H9 (cell line): ENCODE measurements around the gene MYL6B. TPM values are rescaled to one million over a fixed set of nuclear protein-coding genes. Genes with fewer than 3 reads are reported as not detected.

Source experiments
- DNase-seq: peaks from one replicate; pipeline ENCODE4 v3.0.0-alpha.2; 2017
- H2AFZ ChIP-seq: one replicate; pipeline ENCODE4 v1.6.1; 2013; ENCODE audit warnings: mild to moderate bottlenecking, low read length, control low read depth, moderate library complexity
- H2AK5ac ChIP-seq: 2 replicates; pipeline ENCODE4 v1.6.1; 2013; ENCODE audit warnings: low read length, control low read depth, mixed read lengths; ENCODE audit not compliant: insufficient read length
- H2BK120ac ChIP-seq: one replicate; pipeline ENCODE4 v1.6.1; 2013; ENCODE audit warnings: low read depth, mild to moderate bottlenecking, low read length, control low read depth, inconsistent platforms; ENCODE audit not compliant: poor library complexity, severe bottlenecking
- H2BK12ac ChIP-seq: 2 replicates; pipeline ENCODE4 v1.6.1; 2013; ENCODE audit warnings: low read length, control low read depth, mixed read lengths, low read depth; ENCODE audit not compliant: insufficient read length
- H2BK15ac ChIP-seq: 2 replicates; pipeline ENCODE4 v1.6.1; 2013; ENCODE audit warnings: low read depth, low read length, control low read depth
- H2BK20ac ChIP-seq: one replicate; pipeline ENCODE4 v1.6.1; 2013; ENCODE audit warnings: low read depth, mild to moderate bottlenecking, low read length, control low read depth, inconsistent platforms; ENCODE audit not compliant: poor library complexity, severe bottlenecking
- H2BK5ac ChIP-seq: 2 replicates; pipeline ENCODE4 v1.6.1; 2013; ENCODE audit warnings: low read length, control low read depth, mixed read lengths; ENCODE audit not compliant: insufficient read length
- H3K14ac ChIP-seq: 2 replicates; pipeline ENCODE4 v1.6.1; 2013; ENCODE audit warnings: low read length, control low read depth; ENCODE audit not compliant: insufficient read depth
- H3K18ac ChIP-seq: 2 replicates; pipeline ENCODE4 v1.6.1; 2013; ENCODE audit warnings: low read depth, mild to moderate bottlenecking, mixed read lengths, low read length, control low read depth; ENCODE audit not compliant: insufficient read length
- H3K23ac ChIP-seq: 2 replicates; pipeline ENCODE4 v1.6.1; 2013; ENCODE audit warnings: low read length, control low read depth, mixed read lengths, low read depth; ENCODE audit not compliant: insufficient read length
- H3K23me2 ChIP-seq: 2 replicates; pipeline ENCODE4 v1.6.1; 2013; ENCODE audit warnings: low read depth, mild to moderate bottlenecking, mixed read lengths, low read length, control low read depth; ENCODE audit not compliant: insufficient read length, poor library complexity, severe bottlenecking
- H3K27ac ChIP-seq: 2 replicates; pipeline ENCODE4 v1.5.1; 2013; ENCODE audit warnings: low read length, control low read depth, mixed read lengths, low read depth; ENCODE audit not compliant: insufficient read length
- H3K27me3 ChIP-seq: 2 replicates; pipeline ENCODE4 v1.6.1; 2013; ENCODE audit warnings: low read length, control low read depth, inconsistent platforms; ENCODE audit not compliant: insufficient read depth
- H3K4ac ChIP-seq: 2 replicates; pipeline ENCODE4 v1.6.1; 2013; ENCODE audit warnings: low read depth, mild to moderate bottlenecking, control low read depth, inconsistent platforms, low read length, moderate library complexity
- H3K4me1 ChIP-seq: 2 replicates; pipeline ENCODE4 v1.6.1; 2013; ENCODE audit warnings: low read length, control low read depth, inconsistent platforms; ENCODE audit not compliant: insufficient read depth
- H3K4me2 ChIP-seq: 2 replicates; pipeline ENCODE4 v1.6.1; 2013; ENCODE audit warnings: low read length, control low read depth, mixed read lengths; ENCODE audit not compliant: insufficient read length, insufficient read depth
- H3K56ac ChIP-seq: 2 replicates; pipeline ENCODE4 v1.6.1; 2013; ENCODE audit warnings: low read depth, mild to moderate bottlenecking, mixed read lengths, low read length, control low read depth; ENCODE audit not compliant: insufficient read length
- H3K79me1 ChIP-seq: 2 replicates; pipeline ENCODE4 v1.6.1; 2013; ENCODE audit warnings: low read depth, mild to moderate bottlenecking, moderate library complexity, low read length, control low read depth, inconsistent platforms; ENCODE audit not compliant: insufficient read depth, poor library complexity, severe bottlenecking
- H3K79me2 ChIP-seq: 2 replicates; pipeline ENCODE4 v1.6.1; 2013; ENCODE audit warnings: low read length, control low read depth, inconsistent platforms; ENCODE audit not compliant: insufficient read depth
- H3K9ac ChIP-seq: 2 replicates; pipeline ENCODE4 v1.6.1; 2013; ENCODE audit warnings: low read length, control low read depth, mixed read lengths; ENCODE audit not compliant: insufficient read length; ENCODE audit errors: extremely low read depth
- H3K9me3 ChIP-seq: one replicate; pipeline ENCODE4 v1.6.1; 2013; ENCODE audit warnings: low read depth, low read length, inconsistent platforms; ENCODE audit not compliant: control insufficient read depth
- H3T11ph ChIP-seq: one replicate; pipeline ENCODE4 v1.6.1; 2013; ENCODE audit warnings: mild to moderate bottlenecking, low read length, control low read depth, inconsistent platforms
- H4K20me1 ChIP-seq: one replicate; pipeline ENCODE4 v1.6.1; 2013; ENCODE audit not compliant: control insufficient read depth, insufficient read length, insufficient read depth
- H4K5ac ChIP-seq: 2 replicates; pipeline ENCODE4 v1.6.1; 2013; ENCODE audit warnings: low read depth, mild to moderate bottlenecking, mixed read lengths, low read length, control low read depth; ENCODE audit not compliant: insufficient read length
- H4K8ac ChIP-seq: replicated peaks from 2 replicates; pipeline ENCODE4 v1.6.1; 2013; ENCODE audit warnings: low read length, control low read depth, mixed read lengths, low read depth; ENCODE audit not compliant: insufficient read length
- H4K91ac ChIP-seq: 2 replicates; pipeline ENCODE4 v1.6.1; 2013; ENCODE audit warnings: low read depth, mild to moderate bottlenecking, moderate library complexity, mixed read lengths, low read length, control low read depth; ENCODE audit not compliant: insufficient read length
- H3K27ac Mint-ChIP-seq, 3 experiments: 2 replicates in 2 of 3; 3 replicates in 1 of 3; pipeline ENCODE4 v1.8.0; 2020 to 2021; ENCODE audit warnings: mixed read lengths in 3 of 3, mild to moderate bottlenecking in 1 of 3, moderate library complexity in 1 of 3
- H3K27me3 Mint-ChIP-seq: 2 replicates; pipeline ENCODE4 v1.8.0; 2021; ENCODE audit warnings: low read depth, mild to moderate bottlenecking, moderate library complexity, mixed read lengths
- H3K36me3 Mint-ChIP-seq, 3 experiments: 2 replicates in 2 of 3; 3 replicates in 1 of 3; pipeline ENCODE4 v1.8.0; 2020 to 2021; ENCODE audit warnings: low read depth in 3 of 3, mixed read lengths in 3 of 3; ENCODE audit not compliant: insufficient read depth in 1 of 3
- H3K4me1 Mint-ChIP-seq, 2 experiments: 2 replicates each; pipeline ENCODE4 v1.8.0; 2020; ENCODE audit warnings: mixed read lengths in 2 of 2
- H3K4me3 Mint-ChIP-seq, 2 experiments: 2 replicates in 1 of 2; 3 replicates in 1 of 2; pipeline ENCODE4 v1.8.0; 2020 to 2021; ENCODE audit warnings: mild to moderate bottlenecking in 2 of 2, mixed read lengths in 2 of 2, moderate library complexity in 1 of 2
- H3K9me3 Mint-ChIP-seq, 2 experiments: 2 replicates in 1 of 2; 3 replicates in 1 of 2; pipeline ENCODE4 v1.8.0; 2020; ENCODE audit warnings: mild to moderate bottlenecking in 2 of 2, mixed read lengths in 2 of 2, moderate library complexity in 1 of 2
- CTCF ChIP-seq: fragments of 200-600 bp; sonication (generic); conservative IDR thresholded peaks from 3 replicates; pipeline ENCODE4 v1.8.0; 2021; ENCODE audit warnings: antibody characterized with exemption, mild to moderate bottlenecking
- WGBS: extraction: QIAGEN DNeasy Blood & Tissue Kit; methylation state at CpG from one replicate; pipeline ENCODE4 v1.1.7; 2013; ENCODE audit warnings: missing lambda C conversion rate, low lambda C conversion rate, mixed read lengths; ENCODE audit not compliant: insufficient read length; ENCODE audit errors: extremely low coverage; 5-methylcytosine and 5-hydroxymethylcytosine counted together
- total RNA-seq: library from RNA; stranded (reverse); gene quantifications from 2 replicates; pipeline ENCODE4 v1.2.1, GENCODE V29; 2021

Gene MYL6B
- total RNA-seq, 1 experiment from 2014 or later = 165 TPM

- Histone ChIP-seq H3K23me2 (peaks cover 17% of the 10 kb centered on the region), H2BK5ac (no peak within 1 kb of the TSS)
- peak; percentile 100 for DNase-seq
Measured at GRCh38 chr12:56127888-56128669, 24.3 kb upstream of the MYL6B start, which contains the start of gene ESYT1. TSS of gene ESYT1 (plus strand) at chr12:56128267. CDS start at chr12:56128320, 53 bp downstream.

More at GRCh38 chr12:56127888-56128669, 24.3 kb upstream of the MYL6B start, which contains the start of gene ESYT1:
- H2BK12ac ChIP-seq = no peak within 1 kb of the TSS
- H3K9me3 Mint-ChIP-seq = no peaks in the 10 kb centered on the region; a peak in 1 of 5 replicates
- H2BK15ac ChIP-seq = no peak within 1 kb of the TSS
- peak within 1 kb of the TSS; percentile 84 for H3K9ac ChIP-seq
- peak within 1 kb of the TSS; percentile 87 for H3K14ac ChIP-seq
- peaks cover 26 to 27% of the 10 kb centered on the region in 2 experiments for H3K4me1 Mint-ChIP-seq
- H3K23ac ChIP-seq = no peak within 1 kb of the TSS
- H3K56ac ChIP-seq = no peak within 1 kb of the TSS
- peak within 1 kb of the TSS; percentile 42 for H3K27ac ChIP-seq
- H3K4me3 Mint-ChIP-seq = peak within 1 kb of the TSS; percentile 88 to 98
- H3K27me3 Mint-ChIP-seq = no peaks in the 10 kb centered on the region
- TF ChIP-seq CTCF = no peak
- H4K91ac ChIP-seq = no peak within 1 kb of the TSS
- peak within 1 kb of the TSS; percentile 38 for H3T11ph ChIP-seq
- peaks cover 28 to 34% (median 30%) of the 10 kb centered on the region in 3 experiments for H3K36me3 Mint-ChIP-seq
- no peaks in the 10 kb centered on the region for H3K79me2 ChIP-seq
- peak within 1 kb of the TSS; percentile 74 for H3K18ac ChIP-seq
- peak within 1 kb of the TSS; percentile 99 for H3K27ac Mint-ChIP-seq
- H2AFZ ChIP-seq = no peak within 1 kb of the TSS
- H3K4me2 ChIP-seq = peak within 1 kb of the TSS; percentile 100
- H3K79me1 ChIP-seq = no peaks in the 10 kb centered on the region
- no peak within 1 kb of the TSS for H2AK5ac ChIP-seq
- no peak within 1 kb of the TSS for H4K8ac ChIP-seq
- no peak within 1 kb of the TSS for H3K4ac ChIP-seq
- no peak within 1 kb of the TSS for H2BK20ac ChIP-seq
- WGBS = no CpG with 5 or more reads among the region's 49 CpGs
- no peaks in the 10 kb centered on the region for H3K9me3 ChIP-seq
- H3K4me1 ChIP-seq = no peaks in the 10 kb centered on the region
- no peak within 1 kb of the TSS for H4K5ac ChIP-seq
- H3K27me3 ChIP-seq = no peaks in the 10 kb centered on the region
- H4K20me1 ChIP-seq = no peaks in the 10 kb centered on the region
- no peak within 1 kb of the TSS for H2BK120ac ChIP-seq
